Esophagus squamous epithelium (tissue), 4 donors: Measurements from ENCODE around the gene SYNE2.

Experiments
- POLR2A ChIP-seq, 4 donors: fragments of 450-650 bp; IDR thresholded peaks; one replicate each; pipeline ENCODE4 v1.6.1; 2017; ENCODE audit warnings: antibody characterized with exemption in 4 of 4, mild to moderate bottlenecking in 4 of 4, moderate library complexity in 3 of 4
- TF ChIP-seq, protein P1 (sequence below), 6 experiments: fragments of 450-650 bp in 4 of 6; fragments of 200-600 bp in 2 of 6; sonication (generic) in 2 of 6; IDR thresholded peaks; one replicate each; pipeline ENCODE4 v1.5.1; 2016 to 2019; ENCODE audit warnings: antibody characterized with exemption in 6 of 6, mild to moderate bottlenecking in 4 of 6, moderate library complexity in 4 of 6

DNA sequence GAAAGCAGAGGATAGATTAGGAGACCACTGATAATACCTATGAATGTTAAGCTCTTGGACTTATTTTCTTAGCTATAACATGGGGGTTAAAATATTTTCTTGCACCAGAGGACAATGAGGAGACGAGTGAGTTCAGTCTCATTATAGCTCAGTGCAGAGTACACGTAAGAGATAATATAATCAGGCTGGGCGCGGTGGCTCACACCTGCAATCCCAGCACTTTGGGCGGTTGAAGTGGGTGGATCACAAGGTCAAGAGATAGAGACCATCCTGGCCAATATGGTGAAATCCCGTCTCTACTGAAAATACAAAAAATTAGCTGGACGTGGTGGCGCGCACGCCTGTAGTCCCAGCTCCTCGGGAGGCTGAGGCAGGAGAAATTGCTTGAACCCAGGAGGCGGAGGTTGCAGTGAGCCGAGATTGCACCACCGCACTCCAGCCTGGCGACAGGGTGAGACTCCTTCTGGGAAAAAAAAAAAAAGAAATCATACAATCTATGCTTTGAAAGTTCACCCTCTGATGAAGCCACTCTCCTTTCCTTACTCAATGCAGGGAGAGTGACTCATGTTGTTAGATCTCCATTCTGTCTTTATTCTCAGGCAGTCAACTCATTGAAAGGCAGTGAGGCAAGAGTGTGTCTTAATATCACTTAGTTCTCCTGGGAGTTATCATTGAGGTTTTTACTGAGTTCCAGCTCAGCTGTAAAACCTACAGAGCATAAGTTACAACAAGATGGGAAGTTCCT is 134.2 kb downstream of the SYNE2 start:
- TF ChIP-seq, protein P1, sequence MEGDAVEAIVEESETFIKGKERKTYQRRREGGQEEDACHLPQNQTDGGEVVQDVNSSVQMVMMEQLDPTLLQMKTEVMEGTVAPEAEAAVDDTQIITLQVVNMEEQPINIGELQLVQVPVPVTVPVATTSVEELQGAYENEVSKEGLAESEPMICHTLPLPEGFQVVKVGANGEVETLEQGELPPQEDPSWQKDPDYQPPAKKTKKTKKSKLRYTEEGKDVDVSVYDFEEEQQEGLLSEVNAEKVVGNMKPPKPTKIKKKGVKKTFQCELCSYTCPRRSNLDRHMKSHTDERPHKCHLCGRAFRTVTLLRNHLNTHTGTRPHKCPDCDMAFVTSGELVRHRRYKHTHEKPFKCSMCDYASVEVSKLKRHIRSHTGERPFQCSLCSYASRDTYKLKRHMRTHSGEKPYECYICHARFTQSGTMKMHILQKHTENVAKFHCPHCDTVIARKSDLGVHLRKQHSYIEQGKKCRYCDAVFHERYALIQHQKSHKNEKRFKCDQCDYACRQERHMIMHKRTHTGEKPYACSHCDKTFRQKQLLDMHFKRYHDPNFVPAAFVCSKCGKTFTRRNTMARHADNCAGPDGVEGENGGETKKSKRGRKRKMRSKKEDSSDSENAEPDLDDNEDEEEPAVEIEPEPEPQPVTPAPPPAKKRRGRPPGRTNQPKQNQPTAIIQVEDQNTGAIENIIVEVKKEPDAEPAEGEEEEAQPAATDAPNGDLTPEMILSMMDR (IDR thresholded peaks at IDR 0.05) = no peak
- no peak for TF ChIP-seq POLR2A (IDR thresholded peaks at IDR 0.05)
